SK-N-SH (cell line): ENCODE measurements around the gene CLDN14.

ENCODE experiments used
- CTCF ChIP-seq: fragments of 200-600 bp; sonication (generic); IDR thresholded peaks from 2 replicates; pipeline ENCODE4 v1.6.1; 2017; ENCODE audit warnings: antibody characterized with exemption, mild to moderate bottlenecking, moderate library complexity
- POLR2AphosphoS5 ChIP-seq: IDR thresholded peaks from 2 replicates; pipeline ENCODE4 v1.6.1; 2012; ENCODE audit warnings: low read depth, low read length
- RAD21 ChIP-seq: IDR thresholded peaks from 2 replicates; pipeline ENCODE4 v1.6.1; 2012; ENCODE audit warnings: mild to moderate bottlenecking, low read length
- RFX5 ChIP-seq: IDR thresholded peaks from 2 replicates; pipeline ENCODE4 v1.6.1; 2012; ENCODE audit warnings: mild to moderate bottlenecking, improper control_type of control experiment, low read length
- TAF1 ChIP-seq: IDR thresholded peaks from 2 replicates; pipeline ENCODE4 v1.6.1; 2012; ENCODE audit warnings: low read depth, mild to moderate bottlenecking, low read length, moderate library complexity, borderline replicate concordance

- TF ChIP-seq CTCF = no peak
- no peak for TF ChIP-seq TAF1
- no peak for TF ChIP-seq POLR2AphosphoS5
- TF ChIP-seq RAD21 = no peak
- TF ChIP-seq RFX5 = no peak
Observed at GRCh38 chr21:36477559-36477958, 2.4 kb downstream of the CLDN14 start.
